IgD-negative memory B cell (primary cell): ENCODE results near the gene SLC41A3. TPM values are rescaled to one million over a fixed set of nuclear protein-coding genes. Genes with fewer than 3 reads are reported as not detected.
"Not testable (repeated sequence)": the region's sequence is repeated elsewhere in the genome, so short reads cannot be mapped to it uniquely, and the experiment has no call there.

Experiments
- H3K27ac Mint-ChIP-seq, 3 donors: one replicate each; pipeline ENCODE4 v1.8.0; 2020 to 2022; ENCODE audit warnings: mild to moderate bottlenecking in 3 of 3, mixed read lengths in 3 of 3, moderate library complexity in 1 of 3
- H3K27me3 Mint-ChIP-seq: one replicate; pipeline ENCODE4 v1.8.0; 2021; ENCODE audit warnings: mixed read lengths
- H3K36me3 Mint-ChIP-seq: one replicate; pipeline ENCODE4 v1.8.0; 2020; ENCODE audit warnings: mild to moderate bottlenecking, mixed read lengths
- H3K4me1 Mint-ChIP-seq, 3 donors: one replicate each; pipeline ENCODE4 v1.8.0; 2020 to 2022; ENCODE audit warnings: mixed read lengths in 3 of 3, mild to moderate bottlenecking in 1 of 3
- H3K4me3 Mint-ChIP-seq, 4 donors: one replicate each; pipeline ENCODE4 v1.8.0; 2020 to 2022; ENCODE audit warnings: mild to moderate bottlenecking in 4 of 4, mixed read lengths in 4 of 4, moderate library complexity in 3 of 4
- H3K9me3 Mint-ChIP-seq, 3 donors: one replicate each; pipeline ENCODE4 v1.8.0; 2020 to 2021; ENCODE audit warnings: mixed read lengths in 3 of 3, mild to moderate bottlenecking in 1 of 3
- polyA plus RNA-seq: library from polyadenylated mRNA; unstranded; fragments of 300-500 nt; fragmentation: Illumina TruSeq; gene quantifications from one replicate; pipeline ENCODE4 v1.2.3, GENCODE V29; 2021

SLC41A3 gene
- polyA plus RNA-seq, 1 donor from 2014 or later, result 18.1 TPM

DNA sequence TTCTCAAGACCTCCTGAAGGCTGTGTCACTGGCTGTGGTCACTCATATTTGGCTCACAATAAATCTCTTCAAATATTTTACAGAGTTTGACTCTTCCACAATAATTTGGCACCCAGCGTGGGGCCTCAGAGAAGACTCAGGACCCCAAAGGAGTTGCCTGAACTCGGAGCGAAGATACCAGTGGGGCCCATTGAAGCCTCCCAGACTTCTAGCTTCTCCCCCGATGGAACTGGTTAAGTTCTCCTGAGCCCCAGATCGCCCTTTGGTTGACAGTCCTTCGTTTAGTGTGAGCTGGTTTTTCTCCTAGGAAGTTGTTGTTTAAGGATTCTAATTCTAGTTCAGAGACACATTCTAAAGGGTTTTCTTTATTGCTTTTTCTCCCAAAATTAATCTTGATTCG lies 1.4 kb upstream of the SLC41A3 start:
- Mint-ChIP-seq H3K4me1 (peaks cover 4 to 12% (median 7%) of the 10 kb centered on the region in 3 donors), H3K9me3 (peaks cover 0 to 3% (median 0%) of the 10 kb centered on the region in 3 donors), H3K4me3 (peak overlapping the region in 2 of 4 donors; percentile 83 to 94), H3K27me3 (no peaks in the 10 kb centered on the region), H3K27ac (peak overlapping the region in 1 of 3 donors; percentile 86), H3K36me3 (peaks cover 1% of the 10 kb centered on the region)

GRCh38 chr3:126084768-126085180 lies 850 bp upstream of the SLC41A3 start:
- H3K4me3 Mint-ChIP-seq, result peak overlapping the region; percentile 56 to 94 (median 86)
- H3K9me3 Mint-ChIP-seq, result peaks cover 0 to 3% (median 0%) of the 10 kb centered on the region in 3 donors
- peaks cover 4 to 12% (median 7%) of the 10 kb centered on the region in 3 donors for H3K4me1 Mint-ChIP-seq
- H3K27ac Mint-ChIP-seq, result peak overlapping the region; percentile 24 to 86 (median 47)
- H3K27me3 Mint-ChIP-seq, result no peaks in the 10 kb centered on the region
- H3K36me3 Mint-ChIP-seq, result peaks cover 5% of the 10 kb centered on the region

DNA sequence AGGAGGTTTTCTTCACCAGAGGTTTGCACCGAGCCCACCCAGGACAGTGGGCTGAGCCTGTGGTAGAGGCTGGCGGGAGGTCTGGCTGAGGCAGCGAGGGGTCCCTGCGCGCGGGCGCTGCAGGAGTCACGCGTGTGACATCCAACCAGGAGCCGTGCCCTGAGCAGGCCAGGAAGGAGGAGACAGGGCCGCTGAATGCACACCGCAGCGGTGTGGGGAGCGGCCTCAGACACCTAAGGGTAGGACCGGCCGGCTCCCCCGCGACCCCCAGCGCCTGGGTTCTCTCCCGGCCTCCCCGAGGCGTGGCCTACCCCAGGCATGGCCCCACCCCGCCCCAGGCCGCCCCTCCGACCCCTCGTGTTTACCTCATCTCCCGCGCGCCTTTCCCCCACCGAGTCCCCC lies 412 bp downstream of the SLC41A3 start:
- peak overlapping the region; percentile 87 to 95 (median 92) for H3K4me3 Mint-ChIP-seq
- H3K4me1 Mint-ChIP-seq, result peaks cover 4 to 12% (median 7%) of the 10 kb centered on the region in 3 donors
- H3K36me3 Mint-ChIP-seq, result peaks cover 5% of the 10 kb centered on the region
- peaks cover 0 to 3% (median 0%) of the 10 kb centered on the region in 3 donors for H3K9me3 Mint-ChIP-seq
- H3K27me3 Mint-ChIP-seq, result no peaks in the 10 kb centered on the region
- H3K27ac Mint-ChIP-seq, result peak overlapping the region; percentile 67 to 90 (median 76)

DNA sequence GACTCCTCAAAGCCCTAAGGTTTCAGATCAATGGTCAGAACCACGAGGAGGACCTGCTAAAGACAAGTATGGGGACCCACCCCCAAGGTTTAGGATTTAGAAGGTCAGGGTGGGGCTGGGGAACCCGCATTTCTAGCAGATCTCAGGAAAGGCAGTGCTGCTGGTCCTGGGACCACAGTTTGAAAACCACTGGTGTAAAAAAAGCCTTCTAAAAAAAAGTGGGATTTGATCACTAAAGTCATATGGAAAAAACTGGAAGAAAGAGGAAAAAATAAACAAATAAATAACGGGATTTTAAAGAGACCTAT lies 832 bp downstream of the SLC41A3 start:
- Mint-ChIP-seq H3K27ac (peak overlapping the region; percentile 67 to 90 (median 76)), H3K9me3 (peaks cover 0 to 3% (median 0%) of the 10 kb centered on the region in 3 donors), H3K27me3 (no peaks in the 10 kb centered on the region), H3K36me3 (peaks cover 5% of the 10 kb centered on the region), H3K4me3 (peak overlapping the region; percentile 87 to 95 (median 92)), H3K4me1 (peaks cover 4 to 12% (median 7%) of the 10 kb centered on the region in 3 donors)

DNA sequence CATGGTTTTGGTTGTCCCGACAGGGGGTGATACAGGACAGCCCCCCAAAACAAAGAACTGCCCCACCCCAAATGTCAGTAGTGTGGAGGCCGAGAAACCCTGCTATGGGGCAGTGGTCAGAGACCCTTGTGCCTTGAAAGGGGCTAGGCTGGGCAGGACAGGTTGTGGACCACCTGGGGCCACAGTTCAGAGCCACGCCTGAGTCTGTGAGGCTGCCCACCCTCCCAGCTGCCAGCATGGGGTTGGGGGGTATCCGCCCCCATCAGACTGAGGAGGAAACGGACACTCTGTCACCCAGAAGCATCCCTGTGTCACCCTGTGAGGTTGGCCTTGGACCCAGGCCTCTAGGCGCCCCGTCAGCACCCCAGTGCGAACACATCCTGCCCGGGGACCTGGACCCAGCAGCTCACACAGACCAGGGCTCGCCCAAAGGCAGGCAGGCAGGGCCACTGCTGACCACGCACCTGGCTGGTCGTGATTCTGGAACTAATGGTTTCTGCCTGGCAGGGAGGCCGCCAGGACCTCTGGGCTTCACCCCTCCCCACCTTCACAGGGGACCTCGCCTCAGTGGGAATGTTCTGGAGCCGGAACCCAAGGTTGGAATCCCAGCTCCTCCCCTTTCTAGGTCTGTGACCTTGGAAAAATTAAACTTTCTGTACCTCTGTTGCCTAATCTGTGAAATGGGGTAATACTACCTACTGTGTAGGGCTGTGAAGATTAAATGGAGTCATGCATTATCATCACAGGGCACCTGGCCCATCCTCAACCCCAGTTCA lies 1.4 kb downstream of the SLC41A3 start:
- peak overlapping the region; percentile 87 to 95 (median 92) for H3K4me3 Mint-ChIP-seq
- H3K4me1 Mint-ChIP-seq, result peaks cover 4 to 12% (median 7%) of the 10 kb centered on the region in 3 donors
- H3K36me3 Mint-ChIP-seq, result peaks cover 5% of the 10 kb centered on the region
- H3K27me3 Mint-ChIP-seq, result no peaks in the 10 kb centered on the region
- peaks cover 0 to 2% (median 0%) of the 10 kb centered on the region in 3 donors for H3K9me3 Mint-ChIP-seq
- H3K27ac Mint-ChIP-seq, result peak overlapping the region; percentile 67 to 90 (median 76)

GRCh38 chr3:126081618-126082361 lies 2.1 kb downstream of the SLC41A3 start:
- Mint-ChIP-seq H3K4me3 (peak overlapping the region; percentile 63 to 76 (median 70)), H3K27me3 (no peaks in the 10 kb centered on the region), H3K4me1 (peaks cover 4 to 12% (median 7%) of the 10 kb centered on the region in 3 donors), H3K36me3 (peaks cover 5% of the 10 kb centered on the region), H3K9me3 (no peaks in the 10 kb centered on the region), H3K27ac (no peak overlapping the region)

DNA sequence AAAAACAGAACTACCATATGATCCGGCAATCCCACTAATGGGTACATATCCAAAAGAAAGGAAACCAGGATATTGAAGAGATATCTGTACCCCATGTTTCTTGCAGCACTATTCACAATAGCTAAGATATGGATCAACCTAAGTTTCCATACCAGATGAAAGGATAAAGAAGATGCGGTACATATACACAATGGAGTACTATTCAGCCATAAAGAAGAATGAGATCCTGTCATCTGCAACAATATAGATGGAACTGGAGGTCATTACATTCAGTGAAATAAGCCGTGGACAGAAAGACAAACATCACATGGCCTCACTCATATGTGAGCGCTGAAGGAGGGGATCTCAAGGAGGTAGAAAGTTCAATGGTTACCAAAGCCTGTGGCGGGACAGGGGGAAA lies 3.0 kb downstream of the SLC41A3 start:
- H3K4me3 Mint-ChIP-seq, result peak overlapping the region in 2 of 4 donors; percentile 35 to 82
- H3K9me3 Mint-ChIP-seq, result no peaks in the 10 kb centered on the region
- peak overlapping the region in 2 of 3 donors; percentile 9 to 20 for H3K27ac Mint-ChIP-seq
- peaks cover 5% of the 10 kb centered on the region for H3K36me3 Mint-ChIP-seq
- H3K4me1 Mint-ChIP-seq, result peaks cover 4 to 12% (median 7%) of the 10 kb centered on the region in 3 donors
- H3K27me3 Mint-ChIP-seq, result no peaks in the 10 kb centered on the region

GRCh38 chr3:126078866-126079265 lies 5.1 kb downstream of the SLC41A3 start:
- no peak overlapping the region for H3K27ac Mint-ChIP-seq

GRCh38 chr3:126077754-126078153 lies 6.2 kb downstream of the SLC41A3 start:
- Mint-ChIP-seq H3K36me3 (peaks cover 14% of the 10 kb centered on the region), H3K4me3 (no peak overlapping the region)

More at GRCh38 chr3:126078866-126079265, 5.1 kb downstream of the SLC41A3 start:
- Mint-ChIP-seq H3K9me3 (peaks cover 0 to under 1% (median 0%) of the 10 kb centered on the region in 3 donors), H3K36me3 (peaks cover 9% of the 10 kb centered on the region), H3K4me3 (no peak overlapping the region), H3K27me3 (no peaks in the 10 kb centered on the region), H3K4me1 (peaks cover 0 to 5% (median 4%) of the 10 kb centered on the region in 3 donors)

DNA sequence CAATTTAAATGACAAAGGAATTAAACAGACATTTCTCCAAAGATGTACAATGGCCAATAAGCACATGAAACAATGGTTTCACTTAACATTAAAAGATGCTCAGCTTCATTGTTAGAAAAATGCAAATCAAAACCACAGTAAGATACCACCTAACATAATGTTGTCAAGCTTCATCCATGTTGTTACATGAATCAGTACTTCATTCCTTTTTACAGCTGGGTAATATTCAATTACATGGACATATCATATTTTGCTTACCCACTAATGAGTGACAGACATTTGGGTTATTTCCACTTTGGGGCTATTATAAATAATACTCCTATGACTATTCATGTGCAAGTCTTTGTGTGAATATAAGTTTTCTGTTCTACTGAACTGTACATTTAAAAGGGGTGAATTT lies 7.8 kb downstream of the SLC41A3 start:
- H3K27ac Mint-ChIP-seq, result no peak overlapping the region
- H3K9me3 Mint-ChIP-seq, result peaks cover 3 to 7% (median 5%) of the 10 kb centered on the region in 3 donors
- H3K4me1 Mint-ChIP-seq, result no peaks in the 10 kb centered on the region
- H3K36me3 Mint-ChIP-seq, result peaks cover 20% of the 10 kb centered on the region
- H3K27me3 Mint-ChIP-seq, result no peaks in the 10 kb centered on the region
- no peak overlapping the region for H3K4me3 Mint-ChIP-seq

More at GRCh38 chr3:126077754-126078153, 6.2 kb downstream of the SLC41A3 start:
- peaks cover 0 to under 1% (median 0%) of the 10 kb centered on the region in 3 donors for H3K4me1 Mint-ChIP-seq
- H3K27ac Mint-ChIP-seq, result no peak overlapping the region
- no peaks in the 10 kb centered on the region for H3K27me3 Mint-ChIP-seq
- peaks cover 2 to 5% (median 3%) of the 10 kb centered on the region in 3 donors for H3K9me3 Mint-ChIP-seq

DNA sequence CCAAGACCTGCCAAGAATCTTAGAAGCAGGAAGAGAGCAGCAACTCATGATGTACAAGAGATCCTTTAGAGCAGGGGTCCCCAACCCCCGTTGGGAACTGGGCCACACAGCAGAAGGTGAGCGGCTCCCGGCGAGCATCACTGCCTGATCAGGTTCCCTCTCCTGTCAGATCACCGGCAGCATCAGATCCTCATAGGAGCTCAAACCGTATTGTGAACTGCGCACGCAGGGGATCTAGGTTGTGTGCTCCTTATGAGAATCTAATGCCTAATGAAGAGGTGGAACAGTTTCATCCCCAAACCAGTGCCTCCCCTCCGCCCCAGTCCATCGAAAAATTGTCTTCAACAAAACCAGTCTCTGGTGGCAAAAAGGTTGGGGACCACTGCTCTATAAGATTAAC lies 13.8 kb downstream of the SLC41A3 start:
- H3K27ac Mint-ChIP-seq, result no peak overlapping the region
- H3K9me3 Mint-ChIP-seq, result peaks cover 3 to 7% (median 5%) of the 10 kb centered on the region in 3 donors
- H3K27me3 Mint-ChIP-seq, result no peaks in the 10 kb centered on the region
- no peak overlapping the region for H3K4me3 Mint-ChIP-seq
- peaks cover 0 to 1% (median 0%) of the 10 kb centered on the region in 3 donors for H3K4me1 Mint-ChIP-seq
- peaks cover 31% of the 10 kb centered on the region for H3K36me3 Mint-ChIP-seq

- Mint-ChIP-seq H3K27me3 (no peaks in the 10 kb centered on the region), H3K9me3 (peaks cover 2 to 5% (median 5%) of the 10 kb centered on the region in 3 donors), H3K4me3 (no peak overlapping the region), H3K27ac (no peak overlapping the region), H3K4me1 (peaks cover 4 to 10% (median 6%) of the 10 kb centered on the region in 3 donors), H3K36me3 (peaks cover 24% of the 10 kb centered on the region)
Observed at GRCh38 chr3:126067959-126068358, 16.0 kb downstream of the SLC41A3 start.

DNA sequence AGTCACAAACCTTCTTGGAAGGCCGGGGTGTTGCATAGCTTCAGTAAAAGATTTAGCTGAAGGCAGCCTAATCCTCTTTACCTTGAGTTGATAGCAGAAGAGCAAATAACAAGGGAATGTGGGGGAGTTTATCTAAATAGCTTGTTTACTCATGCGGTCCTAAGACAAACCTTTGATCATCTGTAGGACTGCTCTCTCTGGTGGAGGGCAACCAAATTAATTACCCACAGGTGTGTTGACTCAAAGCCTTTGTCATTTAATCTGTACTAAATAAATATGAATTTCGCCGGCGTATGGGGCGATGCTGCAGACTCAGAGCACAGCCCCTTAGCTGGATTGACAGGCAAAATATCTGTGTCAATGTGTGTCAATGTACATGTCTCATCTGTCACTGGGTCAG lies 17.2 kb downstream of the SLC41A3 start:
- H3K36me3 Mint-ChIP-seq, result peaks cover 16% of the 10 kb centered on the region
- H3K4me3 Mint-ChIP-seq, H3K9me3 Mint-ChIP-seq, H3K4me1 Mint-ChIP-seq, H3K27me3 Mint-ChIP-seq: not testable (repeated sequence)
- H3K27ac Mint-ChIP-seq, result peak overlapping the region in 1 of 3 donors; percentile 53

- Mint-ChIP-seq H3K9me3 (no peaks in the 10 kb centered on the region), H3K4me3 (no peak overlapping the region), H3K27ac (no peak overlapping the region), H3K4me1 (peaks cover 4 to 10% (median 6%) of the 10 kb centered on the region in 3 donors), H3K27me3 (no peaks in the 10 kb centered on the region), H3K36me3 (peaks cover 19% of the 10 kb centered on the region)
Observed at GRCh38 chr3:126065876-126066275, 18.0 kb downstream of the SLC41A3 start.
